Heart left ventricle (tissue), 16 donors: ENCODE results near the gene ZWILCH. TPM values are rescaled to one million over a fixed set of nuclear protein-coding genes. Genes with fewer than 3 reads are reported as not detected.

ENCODE experiments used
- ATAC-seq, 4 donors: fragments of 200-7000 bp; cut with Tn5 transposase; one replicate each; pipeline ENCODE4 v1.9.1; 2020 to 2022; ENCODE audit warnings: moderate library complexity in 4 of 4, mild to moderate bottlenecking in 3 of 4, moderate number of reproducible peaks in 1 of 4
- DNase-seq, 5 donors: peaks; one replicate each; pipeline ENCODE4 v3.0.0-alpha.2; 2020
- H3K27ac ChIP-seq, 12 donors: fragments of 200-600 bp; sonication (generic) in 4 of 12; one replicate each; pipeline versions ENCODE4 v1.5.0 to v1.8.0; 2016 to 2022; ENCODE audit warnings: mild to moderate bottlenecking in 2 of 12
- H3K27me3 ChIP-seq, 9 donors: fragments of 200-600 bp; sonication (generic) in 2 of 9; one replicate each; pipeline versions ENCODE4 v1.5.1 to v1.8.0; 2016 to 2022; ENCODE audit warnings: mild to moderate bottlenecking in 3 of 9
- H3K36me3 ChIP-seq, 9 donors: fragments of 200-600 bp; sonication (generic) in 2 of 9; one replicate each; pipeline versions ENCODE4 v1.5.0 to v1.8.0; 2018 to 2022; ENCODE audit warnings: mild to moderate bottlenecking in 2 of 9
- H3K4me1 ChIP-seq, 12 donors: fragments of 200-600 bp; sonication (generic) in 4 of 12; one replicate each; pipeline versions ENCODE4 v1.5.0 to v1.8.0; 2016 to 2022; ENCODE audit warnings: mild to moderate bottlenecking in 3 of 12
- H3K4me3 ChIP-seq, 12 donors: fragments of 200-600 bp; sonication (generic) in 4 of 12; one replicate each; pipeline versions ENCODE4 v1.5.0 to v1.8.0; 2017 to 2022; ENCODE audit warnings: mild to moderate bottlenecking in 9 of 12, moderate library complexity in 4 of 12
- H3K9me3 ChIP-seq, 12 donors: fragments of 200-600 bp; sonication (generic) in 4 of 12; one replicate each; pipeline versions ENCODE4 v1.5.0 to v1.8.0; 2016 to 2022; ENCODE audit warnings: mild to moderate bottlenecking in 1 of 12
- POLR2A ChIP-seq, 2 donors: fragments of 450-650 bp; IDR thresholded peaks; one replicate each; pipeline ENCODE4 v1.6.1; 2017; ENCODE audit warnings: antibody characterized with exemption in 2 of 2, mild to moderate bottlenecking in 2 of 2, moderate library complexity in 2 of 2
- WGBS, 4 donors: extraction: QIAGEN DNeasy Blood & Tissue Kit in 2 of 4; methylation state at CpG; one replicate each; pipeline versions ENCODE4 v1.1.5 to v1.1.7; 2013 to 2018; 5-methylcytosine and 5-hydroxymethylcytosine counted together
- intact Hi-C, 10 donors: fragments of 100-400 bp; cut with DNase I; formaldehyde crosslinking; loops; one replicate each; pipeline versions ENCODE4 v1.11.1 to v1.14.2; 2022
- polyA plus RNA-seq, 2 donors: library from polyadenylated mRNA; stranded (reverse); fragments of 200-250 nt; gene quantifications; one replicate each; pipeline ENCODE4 v1.2.3, GENCODE V29; 2013
- total RNA-seq, 9 donors: library from RNA; depleted of rRNA in 2 of 9; stranded (reverse); fragments of >200 nt in 2 of 9; fragmentation: NEBNext Ultra II Directional in 3 of 9; extraction: Animal tissue kit (Norgen Biotek cat#: 25700) in 3 of 9; gene quantifications; one replicate each; pipeline versions ENCODE4 v1.1.0 to v1.2.4, GENCODE V29; 2016 to 2023
- TF ChIP-seq, protein P1 (sequence below), 12 donors: fragments of 200-600 bp; sonication (generic) in 4 of 12; IDR thresholded peaks; one replicate each; pipeline versions ENCODE4 v1.5.0 to v1.8.0; 2018 to 2022; ENCODE audit warnings: antibody characterized with exemption in 12 of 12, mild to moderate bottlenecking in 5 of 12
- donor health status: ischemic (EF 13 %, LVEDD 7.1; RV severe dilation, severe dysfunction).
- donor health status: healthy with polysubstance abuse.
- donor health status: DM: no; HTN: yes; CAD: no.
- donor health status: DM: no; HTN: no; CAD: no.
- donor health status: ischemic (EF 25% LVEDD 6.9; RV normal size, moderate dysfunction).
- donor health status: ischemic (EF 25% LVEDD 5.7; RV mildly dilated, moderate dysfunction).
- donor health status: healthy.
- donor health status: DM: yes; HTN: yes; CAD: no.
- donor health status: ischemic (EF 35%, LVEDD 5.7; RV mildly dilated, moderate dysfunction).
- donor health status: nonischemic (EF 11% LVEDD 7.7; RV severe dilation, severe dysfunction).
- donor health status: DM: yes; HTN: yes; CAD: no.
- donor health status: PGD.
- donor health status: ischemic (EF 29% LVEDD 5.4; RV normal size, mild dysfunction).
- donor health status: nonischemic (EF 23%, LVEDD 6.1; RV moderate dilation, normal function).

Gene ZWILCH
- total and polyA plus RNA-seq, 11 donors, result 0.53 to 5.4 (median 2.6) TPM

DNA sequence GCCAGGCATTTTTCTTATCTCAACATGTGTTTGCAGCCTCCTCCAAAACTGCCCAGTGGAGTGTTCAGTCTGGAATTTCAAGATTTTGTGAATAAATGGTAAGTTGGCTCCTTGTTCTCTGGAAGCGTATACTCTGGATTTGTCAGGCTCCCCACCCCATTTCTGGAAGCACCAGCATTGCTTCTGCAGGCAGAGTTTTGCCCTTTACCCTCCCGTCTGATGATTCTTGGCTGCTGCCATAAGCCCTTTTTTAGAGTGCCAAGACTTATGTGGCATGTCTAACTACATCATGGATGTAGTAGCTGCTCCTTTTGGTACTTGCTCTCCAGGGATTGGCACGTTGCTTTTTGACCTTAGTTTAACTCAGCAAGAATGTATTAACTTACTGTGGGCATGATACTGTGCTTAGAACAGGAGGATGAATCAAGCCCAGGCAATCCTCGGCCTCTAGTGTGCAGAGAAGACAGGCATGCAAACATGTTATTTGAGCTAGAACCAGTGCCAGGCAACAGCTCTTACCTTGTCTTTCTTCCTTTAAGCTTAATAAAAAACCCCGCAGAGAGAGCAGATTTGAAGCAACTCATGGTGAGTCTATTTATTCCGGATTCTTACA, 15.8 kb upstream of the ZWILCH start:
- ATAC-seq, result peak in 3 of 4 donors; percentile 30 to 64 (median 44)
- intact Hi-C loops, result no loop called here
- no peak for TF ChIP-seq POLR2A (IDR thresholded peaks at IDR 0.05)
- TF ChIP-seq, protein P1, sequence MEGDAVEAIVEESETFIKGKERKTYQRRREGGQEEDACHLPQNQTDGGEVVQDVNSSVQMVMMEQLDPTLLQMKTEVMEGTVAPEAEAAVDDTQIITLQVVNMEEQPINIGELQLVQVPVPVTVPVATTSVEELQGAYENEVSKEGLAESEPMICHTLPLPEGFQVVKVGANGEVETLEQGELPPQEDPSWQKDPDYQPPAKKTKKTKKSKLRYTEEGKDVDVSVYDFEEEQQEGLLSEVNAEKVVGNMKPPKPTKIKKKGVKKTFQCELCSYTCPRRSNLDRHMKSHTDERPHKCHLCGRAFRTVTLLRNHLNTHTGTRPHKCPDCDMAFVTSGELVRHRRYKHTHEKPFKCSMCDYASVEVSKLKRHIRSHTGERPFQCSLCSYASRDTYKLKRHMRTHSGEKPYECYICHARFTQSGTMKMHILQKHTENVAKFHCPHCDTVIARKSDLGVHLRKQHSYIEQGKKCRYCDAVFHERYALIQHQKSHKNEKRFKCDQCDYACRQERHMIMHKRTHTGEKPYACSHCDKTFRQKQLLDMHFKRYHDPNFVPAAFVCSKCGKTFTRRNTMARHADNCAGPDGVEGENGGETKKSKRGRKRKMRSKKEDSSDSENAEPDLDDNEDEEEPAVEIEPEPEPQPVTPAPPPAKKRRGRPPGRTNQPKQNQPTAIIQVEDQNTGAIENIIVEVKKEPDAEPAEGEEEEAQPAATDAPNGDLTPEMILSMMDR (IDR thresholded peaks at IDR 0.05), result no peak
- Histone ChIP-seq H3K27ac (no peak overlapping the region), H3K27me3 (no peaks in the 10 kb centered on the region), H3K36me3 (peaks cover 0 to 100% (median 87%) of the 10 kb centered on the region in 9 donors), H3K9me3 (no peaks in the 10 kb centered on the region), H3K4me3 (no peak overlapping the region), H3K4me1 (peaks cover 0 to 15% (median 0%) of the 10 kb centered on the region in 12 donors)
- WGBS, 4 donors, result 71 to 76% (median 73%) methylated on average over 6 of the region's 6 CpGs
- no peak for DNase-seq

DNA sequence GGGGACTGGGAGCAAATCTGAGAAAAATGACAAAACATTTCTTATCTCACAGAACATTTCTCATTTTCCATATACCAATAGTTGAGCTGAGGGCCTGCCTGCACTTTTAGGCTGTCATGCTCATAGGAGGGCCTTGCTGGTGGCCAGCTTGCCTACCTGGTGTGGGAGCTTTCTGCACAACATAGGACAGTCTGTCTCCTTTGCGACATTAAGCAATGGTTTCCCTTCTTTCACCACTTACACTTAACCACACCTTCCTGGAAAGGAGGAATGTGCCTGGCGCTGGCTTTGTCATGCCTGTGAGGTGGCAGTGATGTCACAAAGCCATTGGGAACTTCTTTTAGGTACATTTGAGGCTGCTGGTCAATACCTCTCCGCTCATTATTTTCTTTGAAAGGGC, 13.3 kb upstream of the ZWILCH start:
- Histone ChIP-seq H3K27ac (no peak overlapping the region), H3K36me3 (peaks cover 0 to 92% (median 87%) of the 10 kb centered on the region in 9 donors), H3K4me1 (peaks cover 2 to 35% (median 9%) of the 10 kb centered on the region in 12 donors), H3K9me3 (no peaks in the 10 kb centered on the region), H3K4me3 (no peak overlapping the region), H3K27me3 (no peaks in the 10 kb centered on the region)
- DNase-seq (no peak), ATAC-seq (peak in 1 of 4 donors; percentile 26)
- WGBS, 4 donors, result 81 to 87% (median 82%) methylated on average over 3 of the region's 3 CpGs
- intact Hi-C loops, result loop anchor here in 1 of 10 donors (10.0 kb wide), 1 partner anchor 137 kb away; the partner anchor contains the start of gene TIPIN
- TF ChIP-seq POLR2A (IDR thresholded peaks at IDR 0.05), result no peak
- TF ChIP-seq, protein P1 (IDR thresholded peaks at IDR 0.05), result no peak

DNA sequence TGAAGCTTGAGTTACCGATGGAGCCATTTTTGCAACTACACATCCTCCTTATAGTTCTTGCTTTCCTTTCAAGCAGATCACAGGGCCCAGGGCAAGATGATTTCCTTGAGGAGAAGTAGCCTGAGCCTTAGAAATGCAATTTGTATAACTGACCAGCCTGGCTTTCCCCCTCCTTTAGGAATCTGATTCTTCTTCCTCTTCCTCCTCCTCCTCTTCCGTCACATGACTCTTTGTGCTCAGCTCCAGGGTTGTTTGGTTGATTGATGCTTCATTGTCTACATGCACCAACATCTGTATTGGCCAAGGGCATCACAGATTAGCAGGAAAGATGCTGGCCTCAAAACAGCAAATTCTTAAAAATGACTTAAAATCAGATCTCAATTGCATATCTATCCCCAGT, 10.9 kb upstream of the ZWILCH start:
- no peak for ATAC-seq
- Histone ChIP-seq H3K27me3 (no peaks in the 10 kb centered on the region), H3K4me1 (peaks cover 4 to 47% (median 16%) of the 10 kb centered on the region in 12 donors), H3K9me3 (no peaks in the 10 kb centered on the region), H3K4me3 (no peak overlapping the region), H3K36me3 (peaks cover 0 to 84% (median 78%) of the 10 kb centered on the region in 9 donors), H3K27ac (no peak overlapping the region)
- TF ChIP-seq, protein P1 (IDR thresholded peaks at IDR 0.05), result no peak
- DNase-seq, result no peak
- intact Hi-C loops, result loop anchor here in 2 of 10 donors (2.0 to 10.0 kb wide), 2 partner anchors 107 to 139 kb away; partner anchors contain the start of genes MAP2K1 (in 1 of the 2) and TIPIN (in 1 of the 2)
- 80 to 87% (median 84%) methylated on average over 2 of the region's 2 CpGs for WGBS, 4 donors

DNA sequence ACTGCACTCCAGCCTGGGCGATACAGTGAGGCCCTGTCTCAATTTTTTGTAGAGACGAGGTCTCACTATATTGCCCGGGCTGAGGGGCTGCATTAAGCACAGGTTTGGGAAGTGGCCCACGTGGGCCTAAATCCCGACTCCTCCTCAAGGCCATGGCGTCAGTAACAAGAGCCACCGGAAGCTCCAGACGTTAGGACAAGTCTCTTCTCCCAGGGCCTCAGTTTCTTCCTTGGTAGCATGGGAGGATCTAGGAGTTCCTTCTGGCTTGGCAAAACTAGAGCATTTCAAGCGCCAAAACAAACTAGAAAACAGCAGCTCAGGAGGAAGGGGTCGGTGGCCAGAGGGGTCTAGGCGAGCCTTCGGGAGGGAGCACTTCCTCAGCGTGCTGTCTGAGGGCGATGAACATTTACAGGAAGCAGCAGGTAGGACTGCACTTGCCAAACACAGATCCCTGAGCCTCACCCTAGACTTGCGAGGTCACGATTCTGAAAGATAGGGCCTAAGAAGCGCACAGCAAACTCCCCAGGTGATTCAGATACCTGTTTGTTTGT, 8.1 kb upstream of the ZWILCH start:
- WGBS, 4 donors, result 15 to 19% (median 16%) methylated on average over 16 to 17 of the region's 17 CpGs
- no peak for TF ChIP-seq POLR2A (IDR thresholded peaks at IDR 0.05)
- TF ChIP-seq, protein P1 (IDR thresholded peaks at IDR 0.05), result no peak
- intact Hi-C loops, result loop anchor here in 8 of 10 donors (1.0 to 10.0 kb wide), 7 partner anchors 110 to 205 kb away; partner anchors contain the start of genes MAP2K1 (in 6 of the 8), TIPIN (in 2 of the 8) and DIS3L (in 1 of the 8)
- Histone ChIP-seq H3K27me3 (no peaks in the 10 kb centered on the region), H3K9me3 (no peaks in the 10 kb centered on the region), H3K4me3 (peak overlapping the region; percentile 58 to 97 (median 88)), H3K27ac (peak overlapping the region; percentile 55 to 92 (median 85)), H3K4me1 (peaks cover 4 to 46% (median 17%) of the 10 kb centered on the region in 12 donors), H3K36me3 (peaks cover 0 to 84% (median 79%) of the 10 kb centered on the region in 9 donors)
- ATAC-seq (peak; percentile 4 to 29 (median 27)), DNase-seq (no peak)
